Thoracic aorta (tissue), 2 donors: ENCODE measurements around the gene SESN3. TPM values are rescaled to one million over a fixed set of nuclear protein-coding genes. Genes with fewer than 3 reads are reported as not detected.

Source experiments
- ATAC-seq: fragments of 150-250 bp; one replicate; pipeline ENCODE4 v1.8.0; 2017; ENCODE audit warnings: low read depth; ENCODE audit not compliant: insufficient number of reproducible peaks, low FRiP score
- DNase-seq: peaks from one replicate; pipeline ENCODE4 v3.0.0-alpha.2; 2020; ENCODE audit warnings: low spot score
- H3K27ac ChIP-seq, 2 donors: fragments of 200-600 bp; sonication (generic); 1 replicate in 1 of 2; 2 replicates in 1 of 2; pipeline ENCODE4 v1.5.1; 2016; ENCODE audit warnings: mild to moderate bottlenecking in 2 of 2, moderate library complexity in 2 of 2
- H3K27me3 ChIP-seq: fragments of 200-600 bp; sonication (generic); replicated peaks from 2 replicates; pipeline ENCODE4 v1.6.0; 2016; ENCODE audit warnings: mild to moderate bottlenecking; ENCODE audit not compliant: insufficient read depth
- H3K36me3 ChIP-seq: fragments of 200-600 bp; sonication (generic); one replicate; pipeline ENCODE4 v1.5.1; 2016
- H3K4me1 ChIP-seq, 2 donors: fragments of 200-600 bp; sonication (generic); 1 replicate in 1 of 2; 2 replicates in 1 of 2; pipeline versions ENCODE4 v1.5.1 to v1.6.0; 2016; ENCODE audit warnings: low read depth in 2 of 2, mild to moderate bottlenecking in 1 of 2; ENCODE audit not compliant: control insufficient read depth in 1 of 2
- H3K4me3 ChIP-seq: fragments of 200-600 bp; sonication (generic); 2 replicates; pipeline ENCODE4 v1.5.1; 2016; ENCODE audit warnings: mild to moderate bottlenecking
- H3K9me3 ChIP-seq: fragments of 200-600 bp; sonication (generic); 2 replicates; pipeline ENCODE4 v1.5.1; 2016
- total RNA-seq, 2 donors: library from RNA; depleted of rRNA; stranded (reverse); fragments of >200 nt; gene quantifications; one replicate each; pipeline versions ENCODE4 v1.1.0 to v1.2.3, GENCODE V29; 2016
- TF ChIP-seq, protein P1 (sequence below): fragments of 200-600 bp; sonication (generic); IDR thresholded peaks from one replicate; pipeline ENCODE4 v1.5.1; 2019; ENCODE audit warnings: antibody characterized with exemption

Gene SESN3
- total RNA-seq, 2 donors from 2014 or later, result 37.9 to 41.3 TPM

GRCh38 chr11:95155385-95155784, 75.6 kb downstream of the SESN3 start:
- no peak overlapping the region for H3K27ac ChIP-seq
- DNase-seq (no peak), ATAC-seq (no peak)
- H3K9me3 ChIP-seq, result no peaks in the 10 kb centered on the region
- H3K4me3 ChIP-seq, result no peak overlapping the region
- peaks cover 10 to 56% of the 10 kb centered on the region in 2 donors for H3K4me1 ChIP-seq
- H3K27me3 ChIP-seq, result no peaks in the 10 kb centered on the region
- TF ChIP-seq, protein P1, sequence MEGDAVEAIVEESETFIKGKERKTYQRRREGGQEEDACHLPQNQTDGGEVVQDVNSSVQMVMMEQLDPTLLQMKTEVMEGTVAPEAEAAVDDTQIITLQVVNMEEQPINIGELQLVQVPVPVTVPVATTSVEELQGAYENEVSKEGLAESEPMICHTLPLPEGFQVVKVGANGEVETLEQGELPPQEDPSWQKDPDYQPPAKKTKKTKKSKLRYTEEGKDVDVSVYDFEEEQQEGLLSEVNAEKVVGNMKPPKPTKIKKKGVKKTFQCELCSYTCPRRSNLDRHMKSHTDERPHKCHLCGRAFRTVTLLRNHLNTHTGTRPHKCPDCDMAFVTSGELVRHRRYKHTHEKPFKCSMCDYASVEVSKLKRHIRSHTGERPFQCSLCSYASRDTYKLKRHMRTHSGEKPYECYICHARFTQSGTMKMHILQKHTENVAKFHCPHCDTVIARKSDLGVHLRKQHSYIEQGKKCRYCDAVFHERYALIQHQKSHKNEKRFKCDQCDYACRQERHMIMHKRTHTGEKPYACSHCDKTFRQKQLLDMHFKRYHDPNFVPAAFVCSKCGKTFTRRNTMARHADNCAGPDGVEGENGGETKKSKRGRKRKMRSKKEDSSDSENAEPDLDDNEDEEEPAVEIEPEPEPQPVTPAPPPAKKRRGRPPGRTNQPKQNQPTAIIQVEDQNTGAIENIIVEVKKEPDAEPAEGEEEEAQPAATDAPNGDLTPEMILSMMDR, result no peak
- H3K36me3 ChIP-seq, result no peaks in the 10 kb centered on the region

- no peak overlapping the region for H3K27ac ChIP-seq
- TF ChIP-seq, protein P1, result peak; percentile 20
- DNase-seq, result no peak
These were observed 76.5 kb downstream of the SESN3 start for GRCh38 chr11:95154514-95154913.

DNA sequence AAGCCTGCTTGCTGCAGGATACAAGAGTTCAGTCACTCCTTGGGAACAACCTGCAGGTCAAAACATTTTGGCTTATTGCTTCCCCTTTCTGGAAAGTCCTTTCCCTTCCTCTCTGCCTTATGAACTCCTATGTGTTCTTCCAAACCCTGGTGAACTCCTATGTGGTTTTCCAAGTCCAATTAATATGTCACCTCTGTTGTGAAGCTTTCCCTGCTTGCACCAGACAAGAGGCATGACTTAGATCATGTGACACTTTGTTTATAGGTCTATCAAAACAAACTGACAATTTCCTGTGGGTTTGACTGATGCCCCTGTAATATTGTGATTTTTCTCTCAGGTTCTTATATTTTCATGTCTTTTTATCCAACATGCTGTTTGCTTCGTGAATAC, 77.2 kb downstream of the SESN3 start:
- no peak overlapping the region for H3K4me3 ChIP-seq
- no peak overlapping the region for H3K27ac ChIP-seq
- peaks cover 15 to 66% of the 10 kb centered on the region in 2 donors for H3K4me1 ChIP-seq
- ATAC-seq, result no peak
- H3K9me3 ChIP-seq, result no peaks in the 10 kb centered on the region
- no peak for DNase-seq
- H3K27me3 ChIP-seq, result no peaks in the 10 kb centered on the region
- no peaks in the 10 kb centered on the region for H3K36me3 ChIP-seq
- TF ChIP-seq, protein P1, result no peak

More at GRCh38 chr11:95154514-95154913, 76.5 kb downstream of the SESN3 start:
- Histone ChIP-seq H3K4me1 (peaks cover 15 to 65% of the 10 kb centered on the region in 2 donors), H3K27me3 (no peaks in the 10 kb centered on the region), H3K9me3 (no peaks in the 10 kb centered on the region), H3K36me3 (no peaks in the 10 kb centered on the region), H3K4me3 (no peak overlapping the region)
- no peak for ATAC-seq

DNA sequence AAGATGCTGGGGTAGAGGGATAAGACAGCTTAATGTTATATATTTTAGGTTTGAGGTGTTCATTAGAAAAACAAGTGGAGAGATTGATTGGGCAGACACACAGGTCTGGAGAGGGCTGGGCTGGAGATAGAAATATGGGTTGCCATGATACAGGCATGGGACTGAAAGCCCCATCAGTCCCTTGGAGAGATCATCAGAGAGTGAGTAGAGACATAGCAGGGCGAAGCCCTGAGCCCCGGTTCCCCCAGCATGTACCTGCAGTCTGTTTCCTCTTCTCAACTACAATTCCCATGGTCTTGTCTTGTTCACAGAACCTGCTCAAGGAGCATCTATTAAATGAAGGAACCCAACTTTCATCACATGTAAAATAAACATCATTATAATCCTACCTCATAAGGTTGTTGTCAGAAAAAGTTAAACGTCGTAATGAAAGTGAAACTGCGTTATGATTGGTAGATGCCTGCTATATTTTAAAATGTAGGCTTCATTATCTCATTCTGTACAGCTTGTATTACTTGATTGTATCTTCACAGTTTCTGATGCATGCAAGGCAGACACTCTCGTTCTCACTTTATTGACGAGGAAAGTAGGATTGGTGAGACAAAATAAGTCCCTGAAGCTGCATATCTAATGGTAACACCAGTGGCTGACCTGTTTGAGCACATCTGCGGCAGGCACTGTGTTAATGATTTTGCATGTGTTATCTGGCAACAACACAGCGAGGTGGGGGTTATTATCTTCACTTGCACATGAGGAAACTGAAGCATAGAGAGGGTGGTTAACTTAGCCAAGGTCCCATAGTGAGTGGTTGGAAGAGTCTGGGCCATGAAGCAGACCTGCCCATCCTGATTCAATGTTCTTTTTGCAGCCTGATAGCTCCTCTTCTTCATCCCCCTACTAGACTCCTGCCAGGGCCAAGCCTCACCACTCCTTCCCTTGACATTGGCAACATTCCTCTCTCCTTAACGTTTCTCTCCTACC, 77.8 kb downstream of the SESN3 start:
- H3K36me3 ChIP-seq, result no peaks in the 10 kb centered on the region
- H3K27ac ChIP-seq, result no peak overlapping the region
- TF ChIP-seq, protein P1, result no peak
- H3K4me3 ChIP-seq, result peak overlapping the region; percentile 8
- no peak for ATAC-seq
- H3K27me3 ChIP-seq, result no peaks in the 10 kb centered on the region
- H3K9me3 ChIP-seq, result no peaks in the 10 kb centered on the region
- H3K4me1 ChIP-seq, result peaks cover 15 to 63% of the 10 kb centered on the region in 2 donors
- DNase-seq, result no peak

DNA sequence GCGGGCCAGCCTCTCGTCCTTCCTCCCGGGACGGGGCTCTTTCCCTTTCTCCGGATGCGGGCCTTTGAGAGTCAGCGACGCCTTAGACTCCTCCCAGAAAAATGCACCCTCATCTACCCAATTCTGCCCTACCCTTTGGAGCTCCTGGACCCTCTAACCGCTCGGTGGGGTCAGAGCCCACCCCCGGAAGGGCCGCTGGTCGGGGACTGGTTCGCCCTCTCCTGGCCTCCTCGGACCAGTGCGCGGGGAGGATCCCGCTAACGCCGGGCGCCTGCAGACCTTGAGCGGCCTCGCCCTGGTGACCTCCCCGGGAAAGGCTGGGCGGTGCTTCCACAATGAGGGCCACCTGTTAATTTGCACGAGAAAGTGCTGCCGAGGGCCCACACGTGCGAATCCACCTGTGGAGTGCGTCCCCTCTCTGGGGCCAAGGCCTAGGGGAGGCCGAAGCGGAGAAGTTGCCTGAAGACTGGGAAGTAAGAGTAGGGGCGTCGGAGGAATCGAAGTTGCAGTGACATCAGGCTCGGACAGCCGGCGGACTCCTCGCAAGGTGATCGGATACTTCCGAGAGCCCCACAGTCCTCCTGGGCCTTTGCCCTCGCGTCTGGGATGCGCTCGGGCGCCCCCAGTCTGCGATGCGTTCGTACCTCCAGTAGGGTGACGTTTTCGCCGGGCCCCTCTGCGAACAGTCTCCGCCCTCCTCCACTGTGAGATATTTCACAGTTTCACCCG, 79.9 kb downstream of the SESN3 start:
- TF ChIP-seq, protein P1, result peak; percentile 76
- ATAC-seq, result peak; percentile 91

More for the DNA sequence above, 79.9 kb downstream of the SESN3 start:
- Histone ChIP-seq H3K27me3 (no peaks in the 10 kb centered on the region), H3K4me1 (peaks cover 9 to 45% of the 10 kb centered on the region in 2 donors), H3K4me3 (peak overlapping the region; percentile 82), H3K9me3 (no peaks in the 10 kb centered on the region), H3K27ac (peak overlapping the region; percentile 80 to 86), H3K36me3 (no peaks in the 10 kb centered on the region)
- DNase-seq, result peak; percentile 62
